H1 (cell line): ENCODE results near the gene GRM8. TPM values are rescaled to one million over a fixed set of nuclear protein-coding genes. Genes with fewer than 3 reads are reported as not detected.

Experiments used
- CTCF ChIA-PET: fragments of 300-600 bp; sonication (Branson Sonifier 250); formaldehyde crosslinking; loops from one replicate; lab custom pipeline; 2021; ENCODE audit not compliant: partially characterized antibody; lab: Charles Lee
- POLR2A ChIA-PET: fragments of 300-600 bp; sonication (Branson Sonifier 250); formaldehyde crosslinking; loops from one replicate; lab custom pipeline; 2021; ENCODE audit warnings: inconsistent platforms; ENCODE audit not compliant: partially characterized antibody; lab: Charles Lee
- DNase-seq, 2 experiments: peaks; one replicate each; pipeline versions ENCODE4 v3.0.0 to v3.0.0-alpha.2; 2010 to 2022; ENCODE audit warnings: low spot score in 2 of 2, low read depth in 1 of 2, mixed read lengths in 1 of 2
- FAIRE-seq: peaks from 2 replicates; lab custom pipeline; 2011; peaks lifted over from hg19 to GRCh38; lab: Jason Lieb, UNC
- H2AFZ ChIP-seq: 2 replicates; pipeline ENCODE4 v1.8.1; 2012; ENCODE audit warnings: low read length, inconsistent platforms
- H2AK5ac ChIP-seq: 2 replicates; pipeline ENCODE4 v1.6.1; 2013; ENCODE audit warnings: low read depth, low read length
- H2BK120ac ChIP-seq: replicated peaks from 2 replicates; pipeline ENCODE3; 2013; ENCODE audit warnings: low read depth, low read length, inconsistent platforms
- H2BK12ac ChIP-seq: 2 replicates; pipeline ENCODE4 v1.6.1; 2013; ENCODE audit warnings: low read depth, low read length
- H2BK15ac ChIP-seq: 2 replicates; pipeline ENCODE4 v1.6.1; 2013; ENCODE audit warnings: low read length
- H2BK20ac ChIP-seq: 2 replicates; pipeline ENCODE4 v1.6.1; 2013; ENCODE audit warnings: low read length
- H2BK5ac ChIP-seq: 2 replicates; pipeline ENCODE4 v1.6.1; 2013; ENCODE audit warnings: low read depth, low read length
- H3K14ac ChIP-seq: 2 replicates; pipeline ENCODE4 v1.6.1; 2013; ENCODE audit warnings: inconsistent platforms; ENCODE audit not compliant: insufficient read length
- H3K18ac ChIP-seq: 2 replicates; pipeline ENCODE4 v1.6.1; 2013; ENCODE audit warnings: low read length; ENCODE audit errors: extremely low read depth
- H3K23ac ChIP-seq: 2 replicates; pipeline ENCODE4 v1.6.1; 2013; ENCODE audit warnings: inconsistent platforms; ENCODE audit not compliant: insufficient read length
- H3K23me2 ChIP-seq: 2 replicates; pipeline ENCODE4 v1.6.1; 2013; ENCODE audit warnings: low read depth, low read length
- H3K27ac ChIP-seq: 2 replicates; pipeline ENCODE4 v1.6.1; 2011; ENCODE audit warnings: low read depth, low read length, inconsistent platforms
- H3K27me3 ChIP-seq, 4 experiments: replicated peaks in 1 of 4; 1 replicate in 1 of 4; 2 replicates in 3 of 4; pipeline versions ENCODE4 v1.6.1 to v1.8.1; 2011 to 2013; ENCODE audit warnings: low read length in 3 of 4, mild to moderate bottlenecking in 3 of 4, inconsistent platforms in 2 of 4, mixed read lengths in 2 of 4, moderate library complexity in 1 of 4; ENCODE audit not compliant: control insufficient read depth in 3 of 4, insufficient read depth in 3 of 4; ENCODE audit errors: extremely low read depth in 1 of 4
- H3K36me3 ChIP-seq, 4 experiments: 2 replicates each; pipeline versions ENCODE4 v1.6.1 to v1.8.1; 2011 to 2013; ENCODE audit warnings: mild to moderate bottlenecking in 4 of 4, low read length in 3 of 4, moderate library complexity in 2 of 4, control low read depth in 1 of 4, inconsistent platforms in 1 of 4; ENCODE audit not compliant: insufficient read depth in 4 of 4, control insufficient read depth in 2 of 4
- H3K4ac ChIP-seq: replicated peaks from 2 replicates; pipeline ENCODE3; 2013; ENCODE audit warnings: low read length, low read depth, mixed read lengths, inconsistent platforms; ENCODE audit not compliant: insufficient read length
- H3K4me1 ChIP-seq, 4 experiments: replicated peaks in 1 of 4; 1 replicate in 1 of 4; 2 replicates in 3 of 4; pipeline versions ENCODE4 v1.6.1 to v1.8.1; 2011 to 2013; ENCODE audit warnings: low read length in 3 of 4, inconsistent platforms in 2 of 4, mixed read lengths in 1 of 4; ENCODE audit not compliant: insufficient read depth in 4 of 4, control insufficient read depth in 3 of 4
- H3K4me2 ChIP-seq, 2 experiments: 2 replicates each; pipeline versions ENCODE4 v1.6.1 to v1.8.1; 2011 to 2013; ENCODE audit warnings: low read depth in 2 of 2, low read length in 2 of 2, control low read depth in 1 of 2, inconsistent platforms in 1 of 2, mild to moderate bottlenecking in 1 of 2; ENCODE audit not compliant: insufficient read depth in 1 of 2
- H3K4me3 ChIP-seq, 4 experiments: fragments of 200-600, 300-600 bp in 1 of 4; sonication (generic), shearing (Covaris generic), sonication (Bioruptor Twin) in 1 of 4; 2 replicates each; pipeline versions ENCODE4 v1.5.1 to v1.8.1; 2011 to 2016; ENCODE audit warnings: low read length in 4 of 4, low read depth in 3 of 4, control low read depth in 2 of 4, inconsistent platforms in 2 of 4, mild to moderate bottlenecking in 2 of 4, mixed read lengths in 1 of 4, moderate library complexity in 1 of 4; ENCODE audit not compliant: insufficient read depth in 2 of 4; ENCODE audit errors: extremely low read depth in 1 of 4
- H3K56ac ChIP-seq: replicated peaks from 2 replicates; pipeline ENCODE3; 2013; ENCODE audit warnings: low read depth, mild to moderate bottlenecking, mixed read lengths, low read length, inconsistent platforms; ENCODE audit not compliant: insufficient read length
- H3K79me1 ChIP-seq: 2 replicates; pipeline ENCODE4 v1.6.1; 2013; ENCODE audit warnings: low read depth, low read length, control low read depth
- H3K79me2 ChIP-seq, 2 experiments: 2 replicates each; pipeline versions ENCODE4 v1.6.1 to v1.8.1; 2012 to 2013; ENCODE audit warnings: low read length in 2 of 2, mild to moderate bottlenecking in 2 of 2, inconsistent platforms in 1 of 2; ENCODE audit not compliant: insufficient read depth in 2 of 2, control insufficient read depth in 1 of 2
- H3K9ac ChIP-seq, 4 experiments: replicated peaks in 1 of 4; 1 replicate in 1 of 4; 2 replicates in 3 of 4; pipeline versions ENCODE4 v1.6.1 to v1.8.1; 2011 to 2013; ENCODE audit warnings: low read depth in 3 of 4, low read length in 3 of 4, control low read depth in 2 of 4, mild to moderate bottlenecking in 2 of 4, moderate library complexity in 2 of 4, inconsistent platforms in 1 of 4; ENCODE audit errors: extremely low read depth in 1 of 4
- H3K9me3 ChIP-seq, 2 experiments: 2 replicates each; pipeline versions ENCODE4 v1.6.1 to v1.8.1; 2012 to 2013; ENCODE audit warnings: mild to moderate bottlenecking in 2 of 2, moderate library complexity in 2 of 2, control low read depth in 1 of 2, inconsistent platforms in 1 of 2, low read depth in 1 of 2, low read length in 1 of 2, mixed read lengths in 1 of 2; ENCODE audit not compliant: insufficient read depth in 2 of 2
- H4K20me1 ChIP-seq, 2 experiments: replicated peaks in 1 of 2; 2 replicates each; pipeline versions ENCODE3 to v1.8.1; 2011 to 2013; ENCODE audit warnings: inconsistent platforms in 2 of 2, low read length in 2 of 2, mild to moderate bottlenecking in 1 of 2; ENCODE audit not compliant: insufficient read depth in 2 of 2, control insufficient read depth in 1 of 2
- H4K5ac ChIP-seq: 2 replicates; pipeline ENCODE4 v1.6.1; 2013; ENCODE audit warnings: low read length, low read depth, mixed read lengths, inconsistent platforms; ENCODE audit not compliant: insufficient read length
- H4K8ac ChIP-seq: 2 replicates; pipeline ENCODE4 v1.8.0; 2013; ENCODE audit warnings: mild to moderate bottlenecking, moderate library complexity, low read length, inconsistent platforms; ENCODE audit not compliant: insufficient read depth; ENCODE audit errors: extremely low read depth
- H4K91ac ChIP-seq: replicated peaks from 2 replicates; pipeline ENCODE3; 2013; ENCODE audit warnings: low read length, mixed read lengths, inconsistent platforms; ENCODE audit not compliant: insufficient read length
- CHD2 ChIP-seq: IDR thresholded peaks from 2 replicates; pipeline ENCODE4 v1.6.1; 2012; ENCODE audit warnings: low read length, improper control_type of control experiment
- EP300 ChIP-seq, 2 experiments: IDR thresholded peaks; 1 replicate in 1 of 2; 2 replicates in 1 of 2; pipeline ENCODE4 v1.6.1; 2011 to 2012; ENCODE audit warnings: low read depth in 2 of 2, low read length in 2 of 2, mild to moderate bottlenecking in 2 of 2, borderline replicate concordance in 1 of 2, inconsistent platforms in 1 of 2, moderate library complexity in 1 of 2
- KDM5A ChIP-seq: fragments of 200-600 bp; IDR thresholded peaks from 2 replicates; pipeline ENCODE4 v1.7.1; 2012; ENCODE audit warnings: mild to moderate bottlenecking, low read length, inconsistent platforms, mixed read lengths
- POLR2A ChIP-seq, 2 experiments: IDR thresholded peaks; 1 replicate in 1 of 2; 2 replicates in 1 of 2; pipeline ENCODE4 v1.6.1; 2011; ENCODE audit warnings: low read depth in 2 of 2, low read length in 2 of 2, mild to moderate bottlenecking in 2 of 2; ENCODE audit errors: control extremely low read depth in 1 of 2
- RNF2 ChIP-seq: fragments of 200-900, 300-1000 bp; sonication (generic); IDR thresholded peaks from 2 replicates; pipeline ENCODE4 v1.7.1; 2016; ENCODE audit warnings: borderline replicate concordance, low read depth, mild to moderate bottlenecking, antibody characterized with exemption, low read length; ENCODE audit not compliant: poor library complexity, severe bottlenecking; ENCODE audit errors: missing control alignments
- SAP30 ChIP-seq: fragments of 300-600 bp; sonication (generic); IDR thresholded peaks from 2 replicates; pipeline ENCODE4 v1.7.1; 2012; ENCODE audit warnings: low read length, moderate library complexity, mild to moderate bottlenecking, inconsistent platforms; ENCODE audit not compliant: insufficient read depth, insufficient replicate concordance
- SUZ12 ChIP-seq: fragments of 200-600 bp; sonication (generic); IDR thresholded peaks from 2 replicates; pipeline ENCODE4 v1.6.1; 2012; ENCODE audit warnings: mild to moderate bottlenecking, inconsistent platforms, low read length, moderate library complexity, mixed read lengths
- TAF1 ChIP-seq: IDR thresholded peaks from 2 replicates; pipeline ENCODE4 v1.6.1; 2011; ENCODE audit warnings: mild to moderate bottlenecking, low read depth, low read length
- WGBS, 2 experiments: shearing (Covaris generic) in 1 of 2; methylation state at CpG; one replicate each; pipeline versions ENCODE4 v1.1.6 to v1.1.7; 2013 to 2015; ENCODE audit warnings: low lambda C conversion rate in 2 of 2, mixed read lengths in 2 of 2, inconsistent platforms in 1 of 2, low coverage in 1 of 2, missing lambda C conversion rate in 1 of 2; ENCODE audit not compliant: insufficient replicate concordance in 2 of 2, insufficient coverage in 1 of 2, insufficient read length in 1 of 2; ENCODE audit errors: extremely low coverage in 1 of 2, missing lambda C conversion rate in 1 of 2; 5-methylcytosine and 5-hydroxymethylcytosine counted together
- polyA plus RNA-seq, 7 experiments: library from polyadenylated mRNA; depleted of rRNA in 3 of 7; stranded (reverse) in 5 of 7; unstranded in 2 of 7; fragments of >200 nt in 5 of 7; fragments of 200-250 nt in 2 of 7; gene quantifications; 1 replicate in 5 of 7; 2 replicates in 1 of 7; 4 replicates in 1 of 7; pipeline versions ENCODE4 v1.2.1 to v1.2.3, GENCODE V29; 2011 to 2013; ENCODE audit warnings: missing spikeins in 2 of 7, mixed read lengths in 2 of 7
- total RNA-seq: library from RNA; stranded (reverse); fragmentation: NEBNext Ultra II Directional; extraction: Animal tissue kit (Norgen Biotek cat#: 25700); gene quantifications from 2 replicates; pipeline ENCODE4 v1.2.1, GENCODE V29; 2021
- TF ChIP-seq, protein P1 (sequence below): IDR thresholded peaks from 2 replicates; pipeline ENCODE4 v1.6.1; 2012; ENCODE audit warnings: inconsistent platforms
- TF ChIP-seq, protein P2 (sequence below): IDR thresholded peaks from 2 replicates; pipeline ENCODE4 v1.6.1; 2012; ENCODE audit warnings: inconsistent platforms

The GRM8 gene
- total and polyA plus RNA-seq, 2 of the 8 experiments (the other 6 are each of a cell fraction or from before 2014, with no cell fraction given): 2.6 to 2.8 TPM

- Histone ChIP-seq H3K14ac (no peak overlapping the region), H3K56ac (no peak overlapping the region), H4K5ac (no peak overlapping the region), H3K9ac (no peak overlapping the region), H3K79me2 (no peaks in the 10 kb centered on the region), H2BK120ac (no peak overlapping the region), H3K27ac (no peak overlapping the region), H3K18ac (no peak overlapping the region), H2AFZ (no peak overlapping the region), H3K4me1 (peaks cover 0 to 6% (median 0%) of the 10 kb centered on the region in 4 experiments; a peak in 1 of 7 replicates), H4K20me1 (no peaks in the 10 kb centered on the region), H2BK5ac (no peak overlapping the region), H3K36me3 (peaks cover 0 to 3% (median 0%) of the 10 kb centered on the region in 4 experiments; a peak in 1 of 8 replicates), H3K4me3 (no peak overlapping the region), H3K79me1 (no peaks in the 10 kb centered on the region), H3K27me3 (no peaks in the 10 kb centered on the region), H3K23ac (no peak overlapping the region), H3K4ac (no peak overlapping the region), H3K9me3 (peaks cover 0 to 4% of the 10 kb centered on the region in 2 experiments; a peak in 1 of 4 replicates), H4K91ac (no peak overlapping the region), H2BK15ac (no peak overlapping the region), H2BK12ac (no peak overlapping the region), H3K23me2 (no peaks in the 10 kb centered on the region), H2BK20ac (no peak overlapping the region), H2AK5ac (no peak overlapping the region), H3K4me2 (no peak overlapping the region), H4K8ac (no peak overlapping the region)
- DNase-seq (no peak), FAIRE-seq (no peak)
- 91% methylated on average over 22 of the region's 31 CpGs; no CpG with 5 or more reads in 1 of the 2 experiments for WGBS, 2 experiments
- ChIA-PET POLR2A (no interaction called here), CTCF (interaction anchor here (1.0 to 4.3 kb wide), 5 partner anchors 50 to 346 kb away, joined by 3 to 16 read pairs (median 5); no protein-coding TSS in a partner anchor)
- TF ChIP-seq KDM5A (no peak), RNF2 (no peak), SUZ12 (no peak), CHD2 (no peak), SAP30 (no peak), POLR2A (IDR thresholded peaks at IDR 0.05; ENCODE audit: control extremely low read depth in 1 of 2, low read depth in 2 of 2, low read length in 2 of 2) (no peak), TAF1 (no peak), EP300 (IDR thresholded peaks at IDR 0.05; ENCODE audit: borderline replicate concordance in 1 of 2, low read depth in 2 of 2, low read length in 2 of 2) (no peak)
- TF ChIP-seq, protein P1, sequence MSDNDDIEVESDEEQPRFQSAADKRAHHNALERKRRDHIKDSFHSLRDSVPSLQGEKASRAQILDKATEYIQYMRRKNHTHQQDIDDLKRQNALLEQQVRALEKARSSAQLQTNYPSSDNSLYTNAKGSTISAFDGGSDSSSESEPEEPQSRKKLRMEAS: no peak
- TF ChIP-seq, protein P2, sequence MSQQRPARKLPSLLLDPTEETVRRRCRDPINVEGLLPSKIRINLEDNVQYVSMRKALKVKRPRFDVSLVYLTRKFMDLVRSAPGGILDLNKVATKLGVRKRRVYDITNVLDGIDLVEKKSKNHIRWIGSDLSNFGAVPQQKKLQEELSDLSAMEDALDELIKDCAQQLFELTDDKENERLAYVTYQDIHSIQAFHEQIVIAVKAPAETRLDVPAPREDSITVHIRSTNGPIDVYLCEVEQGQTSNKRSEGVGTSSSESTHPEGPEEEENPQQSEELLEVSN: no peak
Measured at GRCh38 chr7:126806614-126807013, 446.1 kb downstream of the GRM8 start.
